HepG2 (cell line): ENCODE data around the gene RIMBP2. TPM values are rescaled to one million over a fixed set of nuclear protein-coding genes. Genes with fewer than 3 reads are reported as not detected.

Source experiments
- ATAC-seq: fragments of 200-7000 bp; cut with Tn5 transposase; 3 replicates; pipeline ENCODE4 v1.9.1; 2020; ENCODE audit warnings: mild to moderate bottlenecking, moderate library complexity
- BruUV-seq: library from RNA; stranded (reverse); fragments of 400-500 nt; replicated peaks from 2 replicates; lab custom pipeline; 2021; lab: Mats Ljungman, UMichigan
- CTCF ChIA-PET: fragments of 300-600 bp; formaldehyde crosslinking; extraction: SDS; loops from one replicate; lab custom pipeline; 2021; ENCODE audit warnings: low total read pairs, inconsistent platforms, low intra/inter-chr PET ratio; lab: Yijun Ruan, JAX
- POLR2A ChIA-PET: fragments of 350-600 bp; sonication (Branson Sonifier 250); formaldehyde crosslinking; loops from one replicate; lab custom pipeline; 2020; ENCODE audit warnings: antibody characterized with exemption, inconsistent platforms; lab: Yijun Ruan, JAX
- DNase-seq: peaks from one replicate; pipeline ENCODE4 v3.0.0-alpha.2; 2015; ENCODE audit warnings: low spot score
- FAIRE-seq: peaks from 3 replicates; lab custom pipeline; 2011; peaks lifted over from hg19 to GRCh38; lab: Jason Lieb, UNC
- H2AFZ ChIP-seq: one replicate; pipeline ENCODE4 v1.6.1; 2011; ENCODE audit warnings: low read length, inconsistent platforms
- H3K27ac ChIP-seq: fragments of 300-600 bp; 3 replicates; pipeline ENCODE4 v1.8.0; 2011; ENCODE audit warnings: mixed run types, mild to moderate bottlenecking, mixed read lengths, low read length, inconsistent platforms; ENCODE audit not compliant: insufficient read depth; ENCODE audit errors: extremely low read length
- H3K27me3 ChIP-seq, 2 experiments: fragments of 200-600 bp in 1 of 2; 2 replicates in 1 of 2; 3 replicates in 1 of 2; pipeline versions ENCODE4 v1.6.0 to v1.8.0; 2011; ENCODE audit warnings: low read length in 2 of 2, mild to moderate bottlenecking in 2 of 2, moderate library complexity in 2 of 2, inconsistent platforms in 1 of 2; ENCODE audit not compliant: insufficient read depth in 2 of 2, control insufficient read depth in 1 of 2
- H3K36me3 ChIP-seq, 2 experiments: fragments of 200-600 bp in 1 of 2; replicated peaks in 1 of 2; 2 replicates in 1 of 2; 3 replicates in 1 of 2; pipeline versions ENCODE4 v1.5.1 to v1.8.0; 2011; ENCODE audit warnings: low read length in 2 of 2, inconsistent platforms in 1 of 2; ENCODE audit not compliant: insufficient read depth in 2 of 2, control insufficient read depth in 1 of 2
- H3K4me1 ChIP-seq: 2 replicates; pipeline ENCODE4 v1.5.1; 2012; ENCODE audit warnings: low read length, inconsistent platforms; ENCODE audit not compliant: insufficient read depth
- H3K4me2 ChIP-seq: 2 replicates; pipeline ENCODE4 v1.6.0; 2011; ENCODE audit warnings: low read depth, low read length, inconsistent platforms
- H3K4me3 ChIP-seq, 3 experiments: fragments of 200-600 bp in 1 of 3; sonication (generic), shearing (Covaris generic) in 1 of 3; replicated peaks in 1 of 3; 2 replicates each; pipeline ENCODE4 v1.5.1; 2011 to 2016; ENCODE audit warnings: low read length in 3 of 3, inconsistent platforms in 2 of 3, low read depth in 2 of 3, mild to moderate bottlenecking in 2 of 3, control low read depth in 1 of 3, mixed read lengths in 1 of 3; ENCODE audit not compliant: insufficient read depth in 1 of 3
- H3K79me2 ChIP-seq: one replicate; pipeline ENCODE4 v1.6.1; 2011; ENCODE audit warnings: low read length, inconsistent platforms; ENCODE audit not compliant: insufficient read depth
- H3K9ac ChIP-seq: 2 replicates; pipeline ENCODE4 v1.6.0; 2011; ENCODE audit warnings: mild to moderate bottlenecking, low read depth, low read length, inconsistent platforms; ENCODE audit not compliant: insufficient read depth
- H3K9me3 ChIP-seq: 2 replicates; pipeline ENCODE4 v1.5.1; 2012; ENCODE audit warnings: mild to moderate bottlenecking, low read length
- H4K20me1 ChIP-seq: 2 replicates; pipeline ENCODE4 v1.6.0; 2011; ENCODE audit warnings: inconsistent platforms, mild to moderate bottlenecking, low read length, moderate library complexity; ENCODE audit not compliant: insufficient read depth
- FOSL2 ChIP-seq: sonication (generic); formaldehyde crosslinking; IDR thresholded peaks from 2 replicates; pipeline ENCODE4 v1.4.0; 2020; ENCODE audit warnings: missing genetic modification reagents
- MIXL1 ChIP-seq: IDR thresholded peaks from 2 replicates; pipeline ENCODE4 v1.6.1; 2016
- PAXIP1 ChIP-seq: sonication (generic); formaldehyde crosslinking; conservative IDR thresholded peaks from 2 replicates; pipeline ENCODE4 v1.4.0; 2020; ENCODE audit warnings: mild to moderate bottlenecking, missing genetic modification reagents, moderate library complexity
- RARA ChIP-seq: IDR thresholded peaks from 2 replicates; pipeline ENCODE4 v1.6.1; 2016; ENCODE audit warnings: missing genetic modification reagents, missing compliant biosample characterization
- SALL1 ChIP-seq: sonication (generic); formaldehyde crosslinking; IDR thresholded peaks from 2 replicates; pipeline ENCODE4 v1.8.0; 2022; ENCODE audit warnings: mild to moderate bottlenecking, missing genetic modification reagents
- TFDP1 ChIP-seq: IDR thresholded peaks from 2 replicates; pipeline ENCODE4 v1.6.1; 2016; ENCODE audit warnings: missing compliant biosample characterization, missing genetic modification reagents, borderline replicate concordance
- ZFP41 ChIP-seq: sonication (generic); formaldehyde crosslinking; IDR thresholded peaks from 2 replicates; pipeline ENCODE4 v1.4.0; 2020; ENCODE audit warnings: mild to moderate bottlenecking, missing genetic modification reagents, borderline replicate concordance
- ZFP91 ChIP-seq: sonication (generic); formaldehyde crosslinking; IDR thresholded peaks from 2 replicates; pipeline ENCODE4 v1.9.0; 2022; ENCODE audit warnings: missing genetic modification reagents, mild to moderate bottlenecking, borderline replicate concordance
- ZNF17 ChIP-seq: sonication (generic); formaldehyde crosslinking; IDR thresholded peaks from 2 replicates; pipeline ENCODE4 v1.5.0; 2020; ENCODE audit warnings: mild to moderate bottlenecking, missing genetic modification reagents
- ZNF350 ChIP-seq: sonication (generic); formaldehyde crosslinking; IDR thresholded peaks from 2 replicates; pipeline ENCODE4 v1.4.0; 2020; ENCODE audit warnings: mild to moderate bottlenecking, low read depth, missing genetic modification reagents, borderline replicate concordance
- ZNF556 ChIP-seq: sonication (generic); formaldehyde crosslinking; IDR thresholded peaks from 2 replicates; pipeline ENCODE4 v1.4.0; 2020; ENCODE audit warnings: mild to moderate bottlenecking, missing genetic modification reagents, borderline replicate concordance
- ZNF589 ChIP-seq: sonication (generic); formaldehyde crosslinking; conservative IDR thresholded peaks from 2 replicates; pipeline ENCODE4 v1.8.0; 2022; ENCODE audit warnings: mild to moderate bottlenecking, moderate library complexity, missing genetic modification reagents
- WGBS: methylation state at CpG from one replicate; pipeline ENCODE4 v1.1.6; 2017; ENCODE audit warnings: low lambda C conversion rate; 5-methylcytosine and 5-hydroxymethylcytosine counted together
- in situ Hi-C: cut with HindIII; loops from 2 replicates; pipeline ENCODE4 v1.10.0; 2017; ENCODE audit warnings: low pct_unique_long_range_greater_than_20kb; ENCODE audit not compliant: extremely low pct_ligation_motif_present
- intact Hi-C: fragments of 100-400 bp; cut with micrococcal nuclease; formaldehyde crosslinking; loops from one replicate; pipeline ENCODE4 v1.10.0; 2022; ENCODE audit not compliant: unreplicated experiment
- polyA plus RNA-seq, 8 experiments: library from polyadenylated mRNA; depleted of rRNA in 3 of 8; stranded (reverse) in 7 of 8; unstranded in 1 of 8; fragments of >200 nt; fragmentation: Illumina TruSeq in 4 of 8; extraction: Trizol in 4 of 8; gene quantifications; 2 replicates each; pipeline versions ENCODE4 v1.2.1 to v1.2.3, GENCODE V29; 2011 to 2016; ENCODE audit warnings: low read depth in 4 of 8, missing spikeins in 1 of 8, mixed read lengths in 1 of 8; ENCODE audit not compliant: insufficient read depth in 1 of 8
- total RNA-seq, 5 experiments: library from RNA; depleted of rRNA; stranded (reverse); fragments of >200 nt; fragmentation: Illumina TruSeq; extraction: Trizol; gene quantifications; 2 replicates each; pipeline ENCODE4 v1.2.3, GENCODE V29; 2016; ENCODE audit warnings: low read depth in 1 of 5
- TF ChIP-seq, protein P1 (sequence below): sonication (generic); formaldehyde crosslinking; IDR thresholded peaks from 2 replicates; pipeline ENCODE4 v1.8.0; 2022; ENCODE audit warnings: missing genetic modification reagents, mild to moderate bottlenecking, inconsistent platforms, borderline replicate concordance

RIMBP2 gene
- total and polyA plus RNA-seq, 2 of the 13 experiments (the other 11 are each of a cell fraction or from before 2014, with no cell fraction given): 0.03 TPM; not detected in 1

GRCh38 chr12:130761537-130762318 lies 45.6 kb upstream of the RIMBP2 start:
- in situ Hi-C loops: loop anchor here (5.0 kb wide), 1 partner anchor 56 kb away; no protein-coding TSS in a partner anchor
- FAIRE-seq: peak; percentile 80
- TF ChIP-seq, protein P1, sequence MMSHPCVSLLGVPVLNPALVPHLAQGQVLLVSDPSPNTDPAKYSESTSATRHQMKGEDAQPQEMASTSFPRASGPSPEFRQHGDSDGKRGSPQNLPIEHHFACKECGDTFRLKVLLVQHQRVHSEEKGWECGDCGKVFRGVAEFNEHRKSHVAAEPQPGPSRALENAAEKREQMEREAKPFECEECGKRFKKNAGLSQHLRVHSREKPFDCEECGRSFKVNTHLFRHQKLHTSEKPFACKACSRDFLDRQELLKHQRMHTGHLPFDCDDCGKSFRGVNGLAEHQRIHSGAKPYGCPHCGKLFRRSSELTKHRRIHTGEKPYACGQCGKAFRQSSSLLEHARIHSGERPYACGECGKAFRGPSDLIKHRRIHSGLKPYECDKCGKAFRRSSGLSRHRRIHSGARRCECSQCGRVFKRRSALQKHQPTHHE (CRISPR knock-in tag): no peak
- TF ChIP-seq PAXIP1 (0 out of 2 replicates have a peak, but pooled peaks have one; percentile 13), RARA (CRISPR knock-in tag) (no peak), ZNF350 (no peak), MIXL1 (CRISPR knock-in tag) (no peak), SALL1 (peak; percentile 47; the same call in 1 of the 2 replicates), TFDP1 (CRISPR knock-in tag) (no peak), FOSL2 (peak; percentile 31; the same call in 1 of the 2 replicates), ZFP91 (CRISPR knock-in tag) (peak; percentile 25; the same call in 1 of the 2 replicates), ZNF589 (CRISPR knock-in tag) (no peak), ZNF556 (0 out of 2 replicates have a peak, but pooled peaks have one; percentile 31), ZFP41 (CRISPR knock-in tag) (no peak), ZNF17 (CRISPR knock-in tag) (no peak)

More at GRCh38 chr12:130761537-130762318, 45.6 kb upstream of the RIMBP2 start:
- peaks cover 7% of the 10 kb centered on the region for H3K4me1 ChIP-seq
- H3K9me3 ChIP-seq: 0 out of 2 replicates have a peak, but pooled peaks cover 11% of the 10 kb centered on the region
- no TSS peak for BruUV-seq
- peaks cover 3 to 15% of the 10 kb centered on the region in 2 experiments; a peak in 4 of 5 replicates for H3K27me3 ChIP-seq
- no peaks in the 10 kb centered on the region for H3K79me2 ChIP-seq
- no peaks in the 10 kb centered on the region for H4K20me1 ChIP-seq
- POLR2A ChIA-PET: interaction anchor here (1.8 kb wide), 1 partner anchor 15 kb away, joined by 9 read pairs; no protein-coding TSS in a partner anchor
- DNase-seq: peak; percentile 54
- CTCF ChIA-PET: interaction anchor here (1.1 to 4.2 kb wide), 2 partner anchors 15 to 57 kb away, joined by 4 to 76 read pairs; no protein-coding TSS in a partner anchor
- no peak overlapping the region for H3K9ac ChIP-seq
- ATAC-seq: peak; percentile 92
- WGBS: 11% methylated on average over 9 of the region's 29 CpGs
- peak overlapping the region; percentile 66 for H3K4me2 ChIP-seq
- H3K27ac ChIP-seq: no peak overlapping the region
- no peaks in the 10 kb centered on the region for H3K36me3 ChIP-seq
- H3K4me3 ChIP-seq: peak overlapping the region in 1 of 3 experiments; percentile 57; a peak in 2 of 6 replicates
- intact Hi-C loops: loop anchor here (1.0 kb wide), 2 partner anchors 15 to 58 kb away; no protein-coding TSS in a partner anchor
- H2AFZ ChIP-seq: no peak overlapping the region
